IMR-90 (cell line): ENCODE results near the gene ABHD13. TPM values are rescaled to one million over a fixed set of nuclear protein-coding genes. Genes with fewer than 3 reads are reported as not detected.
"Not testable (repeated sequence)": the region's sequence is repeated elsewhere in the genome, so short reads cannot be mapped to it uniquely, and the experiment has no call there.

Source experiments
- ATAC-seq: fragments of 200-7000 bp; cut with Tn5 transposase; 2 replicates; pipeline ENCODE4 v1.9.1; 2020; ENCODE audit warnings: low read depth, mild to moderate bottlenecking, moderate library complexity
- BruUV-seq: library from RNA; stranded (reverse); fragments of 400-500 nt; replicated peaks from 2 replicates; lab custom pipeline; 2021; lab: Mats Ljungman, UMichigan
- CTCF ChIA-PET: fragments of 300-600 bp; formaldehyde crosslinking; extraction: SDS; loops from one replicate; lab custom pipeline; 2021; ENCODE audit warnings: antibody characterized with exemption; lab: Yijun Ruan, JAX
- POLR2A ChIA-PET: fragments of 300-600 bp; sonication (Branson Sonifier 250); formaldehyde crosslinking; loops from one replicate; lab custom pipeline; 2022; ENCODE audit warnings: antibody characterized with exemption; ENCODE audit not compliant: unreplicated experiment; lab: Charles Lee
- DNase-seq: peaks from one replicate; pipeline ENCODE4 v3.0.0; 2013
- H2AFZ ChIP-seq: replicated peaks from 2 replicates; pipeline ENCODE3; 2013; ENCODE audit warnings: low read length, mild to moderate bottlenecking; ENCODE audit not compliant: poor library complexity
- H2AK5ac ChIP-seq: 2 replicates; pipeline ENCODE4 v1.6.1; 2013; ENCODE audit warnings: low read depth, low read length, inconsistent platforms
- H2AK9ac ChIP-seq: replicated peaks from 2 replicates; pipeline ENCODE3; 2013; ENCODE audit warnings: mild to moderate bottlenecking, low read depth, low read length, moderate library complexity; ENCODE audit not compliant: poor library complexity
- H2BK120ac ChIP-seq: 2 replicates; pipeline ENCODE4 v1.6.1; 2013; ENCODE audit warnings: low read depth, low read length, inconsistent platforms
- H2BK15ac ChIP-seq: 3 replicates; pipeline ENCODE4 v1.6.1; 2013; ENCODE audit warnings: low read depth, low read length, inconsistent platforms
- H2BK20ac ChIP-seq: 2 replicates; pipeline ENCODE4 v1.6.1; 2013; ENCODE audit warnings: low read depth, mild to moderate bottlenecking, inconsistent platforms, low read length, moderate library complexity
- H2BK5ac ChIP-seq: 2 replicates; pipeline ENCODE4 v1.6.1; 2013; ENCODE audit warnings: mild to moderate bottlenecking, low read depth, low read length, inconsistent platforms; ENCODE audit not compliant: poor library complexity, severe bottlenecking
- H3K14ac ChIP-seq: replicated peaks from 2 replicates; pipeline ENCODE4 v1.6.1; 2013; ENCODE audit warnings: low read depth, low read length, inconsistent platforms
- H3K18ac ChIP-seq: 2 replicates; pipeline ENCODE4 v1.6.1; 2013; ENCODE audit warnings: low read depth, low read length, control low read depth
- H3K23ac ChIP-seq: 2 replicates; pipeline ENCODE4 v1.6.1; 2013; ENCODE audit warnings: low read depth, low read length, inconsistent platforms
- H3K27ac ChIP-seq: 2 replicates; pipeline ENCODE4 v1.5.1; 2013; ENCODE audit warnings: mild to moderate bottlenecking, control low read depth, low read length; ENCODE audit not compliant: insufficient read depth
- H3K27me3 ChIP-seq: 2 replicates; pipeline ENCODE4 v1.6.1; 2013; ENCODE audit warnings: low read length; ENCODE audit not compliant: control insufficient read depth, insufficient read depth
- H3K36me3 ChIP-seq: 2 replicates; pipeline ENCODE4 v1.6.1; 2013; ENCODE audit warnings: low read length, mixed read lengths; ENCODE audit not compliant: control insufficient read depth, insufficient read depth
- H3K4ac ChIP-seq: 2 replicates; pipeline ENCODE4 v1.6.1; 2013; ENCODE audit warnings: low read depth, low read length, inconsistent platforms
- H3K4me1 ChIP-seq: 2 replicates; pipeline ENCODE4 v1.6.1; 2013; ENCODE audit warnings: low read length, mixed read lengths; ENCODE audit not compliant: control insufficient read depth, insufficient read depth
- H3K4me2 ChIP-seq: 2 replicates; pipeline ENCODE4 v1.6.1; 2013; ENCODE audit warnings: low read depth, mild to moderate bottlenecking, control low read depth, low read length, moderate library complexity
- H3K4me3 ChIP-seq: 2 replicates; pipeline ENCODE4 v1.5.1; 2013; ENCODE audit warnings: low read depth, mild to moderate bottlenecking, control low read depth, low read length, moderate library complexity; ENCODE audit not compliant: insufficient read depth
- H3K56ac ChIP-seq: 2 replicates; pipeline ENCODE4 v1.6.1; 2013; ENCODE audit warnings: low read length, inconsistent platforms; ENCODE audit not compliant: insufficient read depth; ENCODE audit errors: extremely low read depth
- H3K79me1 ChIP-seq, 2 experiments: 2 replicates each; pipeline ENCODE4 v1.6.1; 2013; ENCODE audit warnings: low read length in 2 of 2, inconsistent platforms in 1 of 2, low read depth in 1 of 2
- H3K9ac ChIP-seq: 2 replicates; pipeline ENCODE4 v1.6.1; 2013; ENCODE audit warnings: low read depth, low read length, control low read depth
- H3K9me1 ChIP-seq: 2 replicates; pipeline ENCODE4 v1.6.1; 2013; ENCODE audit warnings: low read length, inconsistent platforms; ENCODE audit not compliant: insufficient read depth
- H3K9me3 ChIP-seq: 2 replicates; pipeline ENCODE4 v1.6.1; 2013; ENCODE audit warnings: low read length; ENCODE audit not compliant: control insufficient read depth, insufficient read depth
- H4K20me1 ChIP-seq: 2 replicates; pipeline ENCODE4 v1.6.1; 2013; ENCODE audit warnings: low read length, inconsistent platforms; ENCODE audit not compliant: insufficient read depth
- H4K5ac ChIP-seq: 2 replicates; pipeline ENCODE4 v1.6.1; 2013; ENCODE audit warnings: mild to moderate bottlenecking, low read depth, low read length, control low read depth
- H4K8ac ChIP-seq, 2 experiments: 2 replicates each; pipeline ENCODE4 v1.6.1; 2013; ENCODE audit warnings: low read depth in 2 of 2, low read length in 2 of 2, control low read depth in 1 of 2, inconsistent platforms in 1 of 2
- H4K91ac ChIP-seq: 2 replicates; pipeline ENCODE4 v1.6.1; 2013; ENCODE audit warnings: low read depth, low read length, inconsistent platforms; ENCODE audit not compliant: insufficient read depth
- WGBS, 2 experiments: methylation state at CpG; one replicate each; pipeline versions ENCODE4 v1.1.5 to v1.1.7; 2013; ENCODE audit warnings: missing lambda C conversion rate in 2 of 2; ENCODE audit not compliant: insufficient read length in 1 of 2; ENCODE audit errors: extremely low coverage in 2 of 2; 5-methylcytosine and 5-hydroxymethylcytosine counted together
- dilution Hi-C: fragments of 300-500 bp; cut with HindIII; formaldehyde crosslinking; loops from one replicate; pipeline ENCODE4 v1.14.3; 2018; ENCODE audit warnings: low sequenced_read_pairs; ENCODE audit not compliant: unreplicated experiment
- in situ Hi-C: fragments of 300-500 bp; cut with MboI; formaldehyde crosslinking; loops from 3 replicates; pipeline ENCODE4 v1.14.3; 2019; ENCODE audit warnings: low sequenced_read_pairs, inconsistent platforms, mixed read lengths
- intact Hi-C: fragments of 100-400 bp; cut with micrococcal nuclease; formaldehyde crosslinking; loops from 2 replicates; pipeline ENCODE4 v1.10.0; 2022
- polyA plus RNA-seq, 3 experiments: library from polyadenylated mRNA; depleted of rRNA; stranded (reverse); fragments of >200 nt; gene quantifications; 2 replicates each; pipeline ENCODE4 v1.2.3, GENCODE V29; 2012; ENCODE audit warnings: low replicate concordance in 1 of 3
- total RNA-seq: library from RNA; depleted of rRNA; stranded (reverse); fragments of >200 nt; gene quantifications from 2 replicates; pipeline ENCODE4 v1.2.3, GENCODE V29; 2012

The ABHD13 gene
- total and polyA plus RNA-seq, 2 of the 4 experiments (the other 2 are of a cell fraction), result 4.0 to 4.1 TPM

DNA sequence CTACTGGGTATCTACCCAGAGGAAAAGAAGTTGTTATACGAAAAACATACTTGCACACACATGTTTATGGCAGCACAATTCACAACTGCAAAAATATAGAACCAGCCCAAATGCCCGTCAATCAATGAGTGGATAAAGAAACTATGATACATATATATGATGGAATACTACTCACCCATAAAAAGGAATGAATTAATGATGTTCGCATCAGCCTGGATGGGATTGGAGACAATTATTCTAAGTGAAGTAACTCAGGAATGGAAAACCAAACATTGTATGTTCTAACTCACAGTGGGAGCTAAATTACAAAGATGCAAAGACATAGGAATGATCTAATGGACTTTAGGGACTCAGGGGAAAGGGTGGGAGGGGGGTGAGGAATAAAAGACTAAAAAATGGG lies 49.7 kb downstream of the ABHD13 start:
- H3K18ac ChIP-seq, H4K20me1 ChIP-seq, H3K4ac ChIP-seq, H3K36me3 ChIP-seq, H3K4me1 ChIP-seq, H3K27me3 ChIP-seq, H3K4me3 ChIP-seq, POLR2A ChIA-PET, DNase-seq, H2BK15ac ChIP-seq, in situ Hi-C loops, H3K9me3 ChIP-seq, H2AK5ac ChIP-seq, H3K9ac ChIP-seq, dilution Hi-C loops, H2BK5ac ChIP-seq, H3K9me1 ChIP-seq, H2BK120ac ChIP-seq, ATAC-seq, H3K27ac ChIP-seq, H3K56ac ChIP-seq, H4K5ac ChIP-seq, H3K23ac ChIP-seq, intact Hi-C loops, H4K8ac ChIP-seq, H4K91ac ChIP-seq, H2BK20ac ChIP-seq, H3K79me1 ChIP-seq, H2AK9ac ChIP-seq, BruUV-seq, H3K14ac ChIP-seq, H3K4me2 ChIP-seq, H2AFZ ChIP-seq: not testable (repeated sequence)
- CTCF ChIA-PET, result interaction anchor here (0.6 kb wide), 1 partner anchor 665 kb away, joined by 5 read pairs; no protein-coding TSS in a partner anchor
- WGBS, 2 experiments, result no CpG with 5 or more reads among the region's 3 CpGs
